ENCODE results near the gene LPCAT3. TPM values are rescaled to one million over a fixed set of nuclear protein-coding genes. Genes with fewer than 3 reads are reported as not detected.

LPCAT3 gene
- total RNA-seq, 1 experiment from 2014 or later, result 45.8 TPM

DNA sequence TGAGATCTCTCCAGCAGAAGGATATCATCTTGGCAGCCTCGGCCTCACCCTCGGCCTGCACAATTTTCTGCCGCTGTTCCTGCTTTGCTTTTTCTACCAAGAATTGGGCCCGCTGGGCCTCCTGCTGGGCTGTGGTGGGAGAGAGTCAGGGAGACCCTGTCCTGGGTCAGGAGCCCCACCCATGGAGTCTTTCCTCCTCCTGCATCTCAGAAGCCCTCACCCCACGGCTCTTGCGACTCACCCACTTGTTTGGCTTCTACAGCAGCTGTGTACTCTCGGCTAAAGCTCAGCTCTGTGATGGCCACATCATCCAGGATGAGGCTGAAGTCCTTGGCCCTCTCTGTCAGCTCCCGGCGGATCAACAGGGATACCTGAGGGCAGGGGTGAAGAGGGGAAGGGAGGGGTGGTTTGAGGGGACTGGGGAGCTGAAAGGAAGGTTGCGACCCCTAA is 50.6 kb downstream of the LPCAT3 start:
- H3K4me1 ChIP-seq (ENCODE audit: control insufficient read depth in 1 of 2, insufficient read depth in 2 of 2, low read length in 2 of 2), result peaks cover 31 to 65% of the 10 kb centered on the region in 2 experiments

DNA sequence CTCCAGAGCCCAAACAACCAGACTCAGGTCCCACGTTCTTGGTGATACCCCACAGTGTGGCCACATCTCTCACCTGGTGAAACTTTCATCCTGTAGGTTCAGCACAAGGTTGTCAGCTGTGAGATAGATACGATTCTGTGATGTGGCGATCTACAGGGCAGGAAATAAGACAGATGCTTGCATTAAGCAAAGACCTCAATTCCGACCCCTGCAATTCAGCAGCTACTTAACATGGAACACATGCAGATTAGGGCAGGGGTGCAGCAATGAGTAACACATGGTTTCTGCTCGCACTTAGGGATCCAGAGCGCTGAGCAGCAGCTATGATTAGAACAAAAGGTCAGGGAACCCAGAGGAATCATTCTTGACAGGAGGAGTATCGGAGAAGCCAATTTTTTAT is 51.9 kb downstream of the LPCAT3 start:
- BruUV-seq (replicated peaks), result no TSS peak
- H3K27me3 ChIP-seq (ENCODE audit: insufficient read depth, low read length), result no peaks in the 10 kb centered on the region
- peaks cover 8% of the 10 kb centered on the region; the same call in 1 of the 2 replicates for H4K20me1 ChIP-seq (ENCODE audit: insufficient read depth)
- no peak overlapping the region for H2AFZ ChIP-seq (ENCODE audit: low read depth, low read length, poor library complexity, severe bottlenecking)
- H3K79me2 ChIP-seq (ENCODE audit: insufficient read depth, low read length), result peaks cover 81% of the 10 kb centered on the region
- TF ChIP-seq ZNF274 (IDR thresholded peaks at IDR 0.05; ENCODE audit: low read depth, low read length) (no peak), POLR2AphosphoS5 (IDR thresholded peaks at IDR 0.05; ENCODE audit: low read depth, low read length) (peak; percentile 54; the same call in 1 of the 2 replicates)
- peaks cover 21 to 39% of the 10 kb centered on the region in 2 experiments; a peak in 2 of 4 replicates for H3K36me3 ChIP-seq (ENCODE audit: control insufficient read depth in 1 of 2, insufficient read depth in 2 of 2, low read length in 2 of 2)
- no peaks in the 10 kb centered on the region for H3K9me3 ChIP-seq (ENCODE audit: control insufficient read depth in 1 of 2, insufficient read depth in 1 of 2, low read depth in 1 of 2, low read length in 2 of 2)
- ATAC-seq (no peak), DNase-seq (ENCODE audit: low read depth, low spot score) (no peak)
- RAD21 ChIA-PET (ENCODE audit: low non-redundant PET in 1 of 2, low total read pairs in 2 of 2, uncharacterized antibody in 2 of 2, unreplicated experiment in 2 of 2), result no interaction called here
- intact Hi-C loops (cut with micrococcal nuclease), result no loop called here
- no peak overlapping the region for H3K4me3 ChIP-seq (replicated peaks in 1 of 2; ENCODE audit: low read depth in 1 of 2, low read length in 2 of 2)
- no peaks in the 10 kb centered on the region for H3K9me2 ChIP-seq (ENCODE audit: insufficient read depth)
- POLR2A ChIA-PET, result interaction anchor here (9.9 kb wide), 1 partner anchor 19 kb away, joined by 269 read pairs; the partner anchor contains the start of genes C12orf57 and RNU7-1
- CTCF ChIA-PET, result no interaction called here
- H3K4me2 ChIP-seq (ENCODE audit: low read length), result peak overlapping the region; percentile 87; the same call in 1 of the 2 replicates
- peaks cover 27 to 67% of the 10 kb centered on the region in 2 experiments for H3K4me1 ChIP-seq (ENCODE audit: control insufficient read depth in 1 of 2, insufficient read depth in 2 of 2, low read length in 2 of 2)
- H3K27ac ChIP-seq (ENCODE audit: low read depth, low read length), result peak overlapping the region; percentile 97
- H3K9ac ChIP-seq (ENCODE audit: low read length), result peak overlapping the region; percentile 100

More for the DNA sequence above, 50.6 kb downstream of the LPCAT3 start:
- no peak overlapping the region for H3K4me3 ChIP-seq (replicated peaks in 1 of 2; ENCODE audit: low read depth in 1 of 2, low read length in 2 of 2)
- peaks cover 21 to 44% of the 10 kb centered on the region in 2 experiments; a peak in 2 of 4 replicates for H3K36me3 ChIP-seq (ENCODE audit: control insufficient read depth in 1 of 2, insufficient read depth in 2 of 2, low read length in 2 of 2)
- RAD21 ChIA-PET (ENCODE audit: low non-redundant PET in 1 of 2, low total read pairs in 2 of 2, uncharacterized antibody in 2 of 2, unreplicated experiment in 2 of 2), result no interaction called here
- no peak for TF ChIP-seq SRF (IDR thresholded peaks at IDR 0.05; ENCODE audit: low read depth)
- TF ChIP-seq POLR2A (IDR thresholded peaks at IDR 0.05; ENCODE audit: borderline replicate concordance, extremely low read depth, insufficient read depth, insufficient read length), result peak; percentile 2
- peak overlapping the region; percentile 61 for H3K27ac ChIP-seq (ENCODE audit: low read depth, low read length)
- ATAC-seq, result no peak
- H3K9ac ChIP-seq (ENCODE audit: low read length), result peak overlapping the region; percentile 93
- POLR2A ChIA-PET, result interaction anchor here (0.6 to 2.8 kb wide), 2 partner anchors 21 to 31 kb away, joined by 3 to 13 read pairs; no protein-coding TSS in a partner anchor
- no peaks in the 10 kb centered on the region for H3K27me3 ChIP-seq (ENCODE audit: insufficient read depth, low read length)
- no peaks in the 10 kb centered on the region for H3K9me2 ChIP-seq (ENCODE audit: insufficient read depth)
- intact Hi-C loops (cut with micrococcal nuclease), result no loop called here
- peaks cover 95% of the 10 kb centered on the region for H3K79me2 ChIP-seq (ENCODE audit: insufficient read depth, low read length)
- no peaks in the 10 kb centered on the region for H3K9me3 ChIP-seq (ENCODE audit: control insufficient read depth in 1 of 2, insufficient read depth in 1 of 2, low read depth in 1 of 2, low read length in 2 of 2)
- BruUV-seq (replicated peaks), result no TSS peak
- peak overlapping the region; percentile 7; the same call in 1 of the 2 replicates for H3K4me2 ChIP-seq (ENCODE audit: low read length)
- DNase-seq (ENCODE audit: low read depth, low spot score), result no peak
- peaks cover 8% of the 10 kb centered on the region; the same call in 1 of the 2 replicates for H4K20me1 ChIP-seq (ENCODE audit: insufficient read depth)
- CTCF ChIA-PET, result no interaction called here
- H2AFZ ChIP-seq (ENCODE audit: low read depth, low read length, poor library complexity, severe bottlenecking), result no peak overlapping the region

Data from HCT116 (cell line).